Measurements from ENCODE around the gene NAALADL2.
"Not testable (repeated sequence)": the region's sequence is repeated elsewhere in the genome, so short reads cannot be mapped to it uniquely, and the experiment has no call there.

NAALADL2 gene

GRCh38 chr3:175445741-175446140 is 586.6 kb downstream of the NAALADL2 start:
- no peak for DNase-seq

GRCh38 chr3:175447521-175447920 is 588.4 kb downstream of the NAALADL2 start:
- DNase-seq = no peak

- DNase-seq = no peak
These were observed 594.2 kb downstream of the NAALADL2 start for GRCh38 chr3:175453361-175453760.

- no peak for DNase-seq
These were observed 597.3 kb downstream of the NAALADL2 start for GRCh38 chr3:175456466-175456865.

- no peak for DNase-seq
These were observed 598.2 kb downstream of the NAALADL2 start for GRCh38 chr3:175457301-175457700.

- not testable (repeated sequence) for DNase-seq
These were observed 601.8 kb downstream of the NAALADL2 start for GRCh38 chr3:175460849-175461399.

- DNase-seq = no peak
These were observed 605.2 kb downstream of the NAALADL2 start for GRCh38 chr3:175464362-175464761.

GRCh38 chr3:175469124-175469523 is 610.0 kb downstream of the NAALADL2 start:
- no peak for DNase-seq

- no peak for DNase-seq
These were observed 616.6 kb downstream of the NAALADL2 start for GRCh38 chr3:175475765-175476164.

- DNase-seq = no peak
These were observed 617.4 kb downstream of the NAALADL2 start for GRCh38 chr3:175476489-175476888.

- no peak for DNase-seq
These were observed 618.6 kb downstream of the NAALADL2 start for GRCh38 chr3:175477651-175478224.

- no peak for DNase-seq
These were observed 619.2 kb downstream of the NAALADL2 start for GRCh38 chr3:175478301-175478700.

GRCh38 chr3:175479175-175479574 is 620.0 kb downstream of the NAALADL2 start:
- no peak for DNase-seq

GRCh38 chr3:175479800-175480199 is 620.7 kb downstream of the NAALADL2 start:
- DNase-seq = no peak

GRCh38 chr3:175484666-175485065 is 625.5 kb downstream of the NAALADL2 start:
- no peak for DNase-seq

GRCh38 chr3:175485436-175485835 is 626.3 kb downstream of the NAALADL2 start:
- DNase-seq = no peak

GRCh38 chr3:175486255-175486654 is 627.1 kb downstream of the NAALADL2 start:
- DNase-seq = no peak

GRCh38 chr3:175489406-175489805 is 630.3 kb downstream of the NAALADL2 start:
- no peak for DNase-seq

- DNase-seq = no peak
These were observed 634.2 kb downstream of the NAALADL2 start for GRCh38 chr3:175493301-175493700.

GRCh38 chr3:175495331-175495730 is 636.2 kb downstream of the NAALADL2 start:
- no peak for DNase-seq

- DNase-seq = no peak
These were observed 643.0 kb downstream of the NAALADL2 start for GRCh38 chr3:175502155-175502554.

- DNase-seq = no peak
These were observed 652.2 kb downstream of the NAALADL2 start for GRCh38 chr3:175511219-175511785.

GRCh38 chr3:175512700-175513099 is 653.6 kb downstream of the NAALADL2 start:
- DNase-seq = no peak

- DNase-seq = no peak
These were observed 659.3 kb downstream of the NAALADL2 start for GRCh38 chr3:175518459-175518858.

- DNase-seq = no peak
These were observed 662.3 kb downstream of the NAALADL2 start for GRCh38 chr3:175521406-175521805.

Measured in NCI-H524 treated with DMSO at 0.1 percent for 48 hours (cell line).